Stimulated activated CD4-positive, alpha-beta T cell treated with anti-CD3 and anti-CD28 coated beads, Interleukin-12 subunit alpha, Interleukin-12 subunit beta, amount 100 ng/mL, for 48 hours (primary cell): ENCODE data around the gene FLACC1.
"Not testable (repeated sequence)": the region's sequence is repeated elsewhere in the genome, so short reads cannot be mapped to it uniquely, and the experiment has no call there.

Experiments
- DNase-seq, 3 donors: peaks; one replicate each; pipeline ENCODE4 v3.0.0-alpha.2; 2020; ENCODE audit warnings: low read depth in 2 of 3, low spot score in 1 of 3

Gene FLACC1

GRCh38 chr2:201257381-201257955, 99.7 kb downstream of the FLACC1 start:
- DNase-seq: no peak

GRCh38 chr2:201256082-201256481, 101.1 kb downstream of the FLACC1 start:
- DNase-seq: no peak

- no peak for DNase-seq
These were observed 101.6 kb downstream of the FLACC1 start for GRCh38 chr2:201255408-201256033.

GRCh38 chr2:201254081-201254730, 102.9 kb downstream of the FLACC1 start:
- no peak for DNase-seq

GRCh38 chr2:201250741-201251140, 106.4 kb downstream of the FLACC1 start:
- DNase-seq: no peak

- DNase-seq: no peak
These were observed 107.3 kb downstream of the FLACC1 start for GRCh38 chr2:201249889-201250288.

GRCh38 chr2:201248288-201248844, 108.8 kb downstream of the FLACC1 start:
- no peak for DNase-seq

GRCh38 chr2:201246280-201246679, 110.9 kb downstream of the FLACC1 start:
- DNase-seq: no peak

GRCh38 chr2:201244829-201245228, 112.3 kb downstream of the FLACC1 start:
- DNase-seq: no peak

- no peak for DNase-seq
These were observed 114.4 kb downstream of the FLACC1 start for GRCh38 chr2:201242571-201243277.

GRCh38 chr2:201239167-201239935, 117.8 kb downstream of the FLACC1 start:
- DNase-seq: not testable (repeated sequence)
